ENCODE results near the gene YEATS4.

DNA sequence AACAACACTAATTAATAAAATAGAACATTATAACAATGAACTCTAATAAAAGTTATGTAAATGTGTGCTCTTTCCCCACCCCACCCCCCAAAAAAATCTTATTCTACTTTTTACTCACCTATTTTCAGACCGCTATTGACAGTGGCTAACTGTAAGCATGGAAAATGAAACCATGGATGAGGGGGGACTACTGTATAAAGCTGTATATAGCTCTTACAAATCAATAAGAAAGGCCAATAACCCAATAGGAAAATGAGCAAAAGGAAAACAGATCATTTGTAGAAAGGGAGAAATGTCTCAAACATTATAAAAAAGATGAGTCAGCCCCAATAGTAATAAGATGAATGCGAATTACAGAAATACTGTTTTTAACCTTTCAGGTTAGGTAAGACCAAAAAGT is 27.4 kb downstream of the YEATS4 start:
- no peak for TF ChIP-seq POLR2A (IDR thresholded peaks at IDR 0.05)
- no peak for TF ChIP-seq CTCF (IDR thresholded peaks at IDR 0.05)
- TF ChIP-seq EP300 (IDR thresholded peaks at IDR 0.05; ENCODE audit: low read depth) = no peak
- TF ChIP-seq POLR2AphosphoS5 (IDR thresholded peaks at IDR 0.05) = no peak

Data from transverse colon (tissue), 4 donors.